ENCODE measurements around the gene STRN.
"Not testable (repeated sequence)": the region's sequence is repeated elsewhere in the genome, so short reads cannot be mapped to it uniquely, and the experiment has no call there.

Gene STRN

GRCh38 chr2:36960773-36961172 lies 5.6 kb downstream of the STRN start:
- no peak for DNase-seq

DNA sequence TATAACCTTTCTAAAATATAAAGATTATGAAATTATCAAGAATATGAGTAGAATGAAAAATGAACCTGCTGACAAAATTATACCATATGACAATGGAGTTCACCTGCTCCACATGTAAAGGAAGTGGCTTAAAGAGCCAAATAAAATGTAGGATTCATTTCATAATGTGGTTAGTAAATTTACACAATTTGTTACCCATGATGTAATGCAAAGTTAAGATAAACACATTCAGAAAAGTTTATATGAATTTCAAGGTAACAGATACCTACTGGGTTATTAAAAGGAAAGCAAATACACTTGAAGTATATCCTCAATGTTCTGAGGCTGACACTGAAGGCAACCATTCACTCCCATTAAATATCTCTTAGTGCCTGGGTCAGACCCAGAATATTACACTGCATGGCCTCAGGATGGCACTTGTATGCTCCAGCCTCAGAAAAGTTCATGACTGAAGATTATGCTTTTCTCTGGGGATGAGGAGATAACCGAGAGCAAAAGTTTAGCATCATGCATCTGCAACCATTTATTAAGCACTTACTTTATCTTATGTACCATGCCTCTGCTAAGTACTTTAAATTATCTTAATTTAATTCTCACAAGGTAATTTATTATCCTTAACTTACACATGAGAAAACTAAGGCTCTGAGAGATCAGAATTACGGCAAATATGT lies 6.2 kb downstream of the STRN start:
- DNase-seq, result no peak

GRCh38 chr2:36954977-36955607 lies 11.2 kb downstream of the STRN start:
- no peak for DNase-seq

DNA sequence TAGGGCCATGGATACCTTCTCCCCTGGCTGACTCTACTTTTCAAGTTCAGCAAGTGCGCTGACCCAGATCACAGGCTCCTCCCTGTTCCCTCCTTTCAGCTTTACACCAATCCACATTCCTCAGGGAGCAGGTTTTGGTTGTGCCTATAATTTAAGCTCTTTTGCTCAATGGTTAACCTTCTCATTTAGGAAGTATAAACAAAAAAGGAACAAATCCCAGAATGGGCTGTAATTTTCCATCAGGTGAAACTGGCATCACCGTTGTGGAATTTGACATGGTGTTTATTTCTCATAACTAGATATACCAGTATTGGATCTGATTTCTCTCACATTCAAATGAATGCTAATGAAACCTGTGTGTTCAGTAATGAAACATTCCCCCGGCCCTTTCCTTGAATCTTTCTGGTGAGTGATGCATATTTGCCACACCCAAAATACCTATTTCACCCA lies 13.6 kb downstream of the STRN start:
- DNase-seq, result no peak

- DNase-seq, result no peak
Observed at GRCh38 chr2:36951574-36951973, 14.8 kb downstream of the STRN start.

- DNase-seq, result no peak
Observed at GRCh38 chr2:36951027-36951518, 15.3 kb downstream of the STRN start.

DNA sequence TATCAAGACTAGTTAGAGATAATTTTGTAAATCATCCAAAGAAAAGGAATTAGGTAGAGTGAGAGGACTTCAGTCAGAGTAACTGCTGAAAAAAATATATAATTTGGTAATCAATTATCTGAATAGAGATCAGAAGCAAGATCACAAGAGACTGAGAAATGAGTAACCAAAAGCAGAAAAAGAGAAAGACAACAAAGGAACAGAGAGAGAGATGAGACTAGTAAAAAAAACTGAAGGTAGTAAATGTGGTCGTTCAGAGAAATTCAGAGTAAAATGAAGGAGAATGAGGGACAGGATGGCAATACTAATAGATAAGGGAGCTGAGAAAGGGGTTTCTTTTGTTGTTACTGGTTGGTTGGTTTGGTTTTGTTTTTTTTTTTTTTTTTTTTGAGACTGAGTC lies 16.5 kb downstream of the STRN start:
- no peak for DNase-seq

- DNase-seq, result not testable (repeated sequence)
Observed at GRCh38 chr2:36945240-36945639, 21.1 kb downstream of the STRN start.

DNA sequence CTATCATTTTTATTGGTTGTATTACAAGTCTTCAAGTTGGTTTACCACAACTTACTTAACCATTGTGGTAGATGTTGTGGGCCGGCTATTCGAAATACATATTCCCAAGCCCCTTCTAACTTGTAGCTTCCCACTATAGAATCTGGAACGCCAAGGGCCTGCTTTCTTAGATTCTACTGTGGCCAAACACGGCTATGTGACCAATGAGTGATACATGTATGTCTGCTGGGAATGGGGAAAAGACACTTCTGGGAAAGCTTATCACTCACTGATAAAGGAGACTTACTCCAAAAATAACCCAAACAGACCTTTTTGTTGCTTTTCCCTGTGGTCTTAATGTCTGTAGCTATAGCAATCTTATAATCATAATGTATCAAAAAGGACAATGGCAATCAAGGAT lies 24.5 kb downstream of the STRN start:
- no peak for DNase-seq

GRCh38 chr2:36936526-36936925 lies 29.8 kb downstream of the STRN start:
- DNase-seq, result not testable (repeated sequence)

GRCh38 chr2:36931688-36932087 lies 34.6 kb downstream of the STRN start:
- DNase-seq, result not testable (repeated sequence)

- DNase-seq, result not testable (repeated sequence)
Observed at GRCh38 chr2:36930787-36931410, 35.4 kb downstream of the STRN start.

- DNase-seq, result not testable (repeated sequence)
Observed at GRCh38 chr2:36926175-36927132, 39.9 kb downstream of the STRN start.

DNA sequence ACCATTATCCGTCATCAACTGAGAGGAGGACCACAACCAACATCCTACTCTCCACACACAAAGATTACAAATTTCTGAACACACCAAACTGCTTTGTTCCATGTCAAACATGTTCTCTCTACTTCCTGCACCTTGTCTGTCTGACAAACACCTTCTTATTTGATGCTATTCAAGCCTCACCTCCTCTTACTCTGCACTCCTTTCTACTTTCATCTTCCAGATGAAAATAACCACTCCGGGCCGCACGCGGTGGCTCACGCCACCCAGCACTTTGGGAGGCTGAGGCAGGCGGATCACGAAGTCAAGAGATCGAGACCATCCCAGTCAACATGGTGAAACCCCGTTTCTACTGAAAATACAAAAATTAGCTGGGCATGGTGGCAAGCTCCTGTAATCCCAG lies 43.7 kb downstream of the STRN start:
- not testable (repeated sequence) for DNase-seq

DNA sequence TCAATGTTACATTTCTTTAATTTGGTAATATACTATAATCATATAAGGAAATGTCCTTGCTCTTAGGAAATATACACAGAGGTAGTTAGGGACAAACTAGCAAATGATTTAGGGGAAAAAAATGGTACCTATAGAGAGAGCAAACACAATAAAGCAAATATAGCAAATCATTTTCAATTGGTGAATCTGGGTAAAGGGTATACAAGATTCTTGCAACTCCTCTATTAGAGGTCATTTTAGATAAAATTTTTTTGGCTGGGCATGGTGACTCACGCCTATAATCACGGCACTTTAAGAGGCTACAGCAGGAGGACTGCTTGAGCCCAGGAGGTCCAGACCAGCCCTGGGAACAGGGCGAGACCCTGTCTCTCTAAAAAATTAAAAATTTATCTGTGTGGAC lies 44.4 kb downstream of the STRN start:
- no peak for DNase-seq

DNA sequence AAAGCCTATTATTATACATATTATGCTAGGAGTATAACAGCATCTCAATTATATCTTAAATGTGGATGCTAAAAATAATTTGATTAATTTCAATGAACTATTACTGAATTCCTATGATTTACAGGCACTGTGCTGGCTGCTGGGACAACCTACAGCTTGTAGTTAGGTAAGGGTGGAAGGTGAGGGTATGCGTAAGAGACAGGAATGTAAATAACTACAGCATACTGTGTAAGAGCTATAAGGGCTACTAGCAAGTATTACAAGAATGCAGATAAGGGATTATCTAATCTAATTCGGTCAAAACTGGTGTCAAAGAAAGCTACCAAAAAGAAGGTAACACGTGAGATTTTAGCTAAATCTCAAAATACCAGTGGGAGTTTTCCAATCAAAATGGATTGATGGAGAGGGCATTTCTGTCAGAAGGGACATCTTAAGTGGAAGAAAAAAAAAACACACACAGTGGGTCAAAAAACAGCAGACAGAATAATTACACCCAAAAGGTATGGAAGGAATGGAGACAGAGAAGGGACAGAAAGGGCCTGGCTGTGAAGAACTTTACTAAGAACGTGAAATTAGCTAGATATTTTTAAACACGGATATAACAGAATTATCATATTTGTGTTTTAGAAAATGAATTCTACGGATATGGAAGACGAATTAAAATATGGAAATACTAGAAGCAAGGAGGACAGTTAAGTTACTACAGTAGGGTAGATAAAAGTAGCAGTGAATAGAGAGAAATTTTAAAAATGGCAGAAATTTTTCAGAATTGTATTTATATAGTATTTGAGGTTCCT lies 47.1 kb downstream of the STRN start:
- DNase-seq, result no peak

- DNase-seq, result no peak
Observed at GRCh38 chr2:36918307-36918706, 48.0 kb downstream of the STRN start.

GRCh38 chr2:36915627-36916026 lies 50.7 kb downstream of the STRN start:
- no peak for DNase-seq

GRCh38 chr2:36912695-36913094 lies 53.6 kb downstream of the STRN start:
- no peak for DNase-seq

DNA sequence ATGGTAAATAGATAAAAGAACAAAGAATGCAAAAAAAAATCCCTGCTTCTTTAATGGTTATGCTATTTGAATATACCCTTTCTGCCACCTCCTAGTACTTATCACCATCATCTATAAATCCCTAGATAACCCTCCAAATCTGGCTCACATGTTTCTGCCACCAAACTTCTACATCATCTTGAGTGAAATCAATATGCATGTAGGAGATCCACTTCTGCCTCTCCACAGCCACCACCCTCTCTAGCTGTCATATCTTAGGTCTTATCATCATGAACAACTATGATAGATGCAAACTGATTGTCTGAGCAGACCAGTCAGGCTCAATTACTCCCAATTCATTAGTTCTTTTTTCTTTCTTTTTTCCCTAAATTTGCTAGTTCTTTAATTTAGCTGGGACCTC lies 55.3 kb downstream of the STRN start:
- no peak for DNase-seq

GRCh38 chr2:36906277-36906676 lies 60.1 kb downstream of the STRN start:
- DNase-seq, result no peak

GRCh38 chr2:36904636-36905035 lies 61.7 kb downstream of the STRN start:
- no peak for DNase-seq
